Lung (tissue), 12 donors: ENCODE results near the gene WDR35. TPM values are rescaled to one million over a fixed set of nuclear protein-coding genes. Genes with fewer than 3 reads are reported as not detected.

Experiments
- ATAC-seq: fragments of 200-7000 bp; cut with Tn5 transposase; one replicate; pipeline ENCODE4 v1.9.1; 2020; ENCODE audit warnings: moderate number of reproducible peaks; ENCODE audit not compliant: insufficient read depth, low FRiP score
- DNase-seq, 3 donors: peaks; one replicate each; pipeline ENCODE4 v3.0.0-alpha.2; 2013 to 2017
- H3K27ac ChIP-seq, 2 donors: one replicate each; pipeline ENCODE4 v1.5.1; 2013; ENCODE audit warnings: mild to moderate bottlenecking in 2 of 2, moderate library complexity in 2 of 2, control low read depth in 1 of 2, inconsistent platforms in 1 of 2, low read depth in 1 of 2, low read length in 1 of 2
- H3K27me3 ChIP-seq, 3 donors: one replicate each; pipeline ENCODE4 v1.5.1; 2013; ENCODE audit warnings: low read length in 2 of 3; ENCODE audit not compliant: control insufficient read depth in 3 of 3, insufficient read depth in 3 of 3
- H3K36me3 ChIP-seq, 4 donors: one replicate each; pipeline ENCODE4 v1.5.1; 2013; ENCODE audit warnings: low read length in 4 of 4, mild to moderate bottlenecking in 1 of 4, moderate library complexity in 1 of 4; ENCODE audit not compliant: control insufficient read depth in 4 of 4, insufficient read depth in 4 of 4
- H3K4me1 ChIP-seq, 5 donors: one replicate each; pipeline ENCODE4 v1.5.1; 2013; ENCODE audit warnings: low read length in 5 of 5, mild to moderate bottlenecking in 2 of 5, moderate library complexity in 1 of 5; ENCODE audit not compliant: control insufficient read depth in 5 of 5, insufficient read depth in 5 of 5
- H3K4me3 ChIP-seq: one replicate; pipeline ENCODE4 v1.5.1; 2013; ENCODE audit warnings: mild to moderate bottlenecking, control low read depth, moderate library complexity
- H3K9ac ChIP-seq, 2 donors: one replicate each; pipeline ENCODE4 v1.5.1; 2013; ENCODE audit warnings: low read length in 2 of 2, control low read depth in 1 of 2; ENCODE audit not compliant: insufficient read depth in 1 of 2
- H3K9me3 ChIP-seq, 4 donors: one replicate each; pipeline ENCODE4 v1.5.1; 2013; ENCODE audit warnings: low read length in 3 of 4, mild to moderate bottlenecking in 1 of 4, moderate library complexity in 1 of 4; ENCODE audit not compliant: control insufficient read depth in 4 of 4, insufficient read depth in 3 of 4
- WGBS, 2 donors: extraction: QIAGEN DNeasy Blood & Tissue Kit; methylation state at CpG; one replicate each; pipeline ENCODE4 v1.1.7; 2013; 5-methylcytosine and 5-hydroxymethylcytosine counted together
- polyA plus RNA-seq, 2 donors: library from polyadenylated mRNA; stranded (reverse); fragments of 200-250 nt; gene quantifications; one replicate each; pipeline ENCODE4 v1.2.1, GENCODE V29; 2013
- total RNA-seq, 2 donors: library from RNA; depleted of rRNA in 1 of 2; stranded (reverse); fragments of >200 nt in 1 of 2; gene quantifications; one replicate each; pipeline ENCODE4 v1.2.1, GENCODE V29; 2014 to 2021
- TF ChIP-seq, protein P1 (sequence below): IDR thresholded peaks from 2 replicates; pipeline ENCODE4 v1.5.1; 2012; ENCODE audit warnings: mild to moderate bottlenecking; ENCODE audit errors: control extremely low read depth, extremely low read depth
- donor health status: control.
- donor health status: control.
- donor health status: Bipolar disorder and iron deficiency.
- donor health status: healthy.
- donor health status: DM: yes; HTN: yes; CAD: no.

WDR35 gene
- total and polyA plus RNA-seq, 4 donors = 2.8 to 25.9 (median 9.0) TPM

DNA sequence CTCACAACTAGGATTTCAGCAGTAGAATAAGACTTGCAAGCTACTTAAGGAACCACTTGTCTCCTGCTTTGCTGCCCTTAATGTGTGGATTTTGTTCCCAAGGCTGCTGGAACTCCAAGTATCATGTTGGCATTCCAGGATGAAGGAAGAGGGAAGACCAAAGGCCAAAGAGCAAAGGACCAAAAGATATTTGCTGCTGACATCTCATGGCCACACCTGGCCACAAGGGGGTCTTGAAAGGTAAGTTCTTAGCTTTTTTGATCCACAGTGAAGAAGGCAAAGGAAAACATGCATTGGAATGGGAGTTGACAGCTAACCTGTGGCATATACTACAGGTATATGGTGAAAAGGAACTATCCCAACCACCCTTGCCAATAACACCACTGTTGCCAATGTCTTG, 26.4 kb upstream of the WDR35 start:
- Histone ChIP-seq H3K36me3 (no peaks in the 10 kb centered on the region), H3K27me3 (peaks cover 0 to 2% (median 0%) of the 10 kb centered on the region in 3 donors), H3K4me3 (no peak overlapping the region), H3K4me1 (peaks cover 0 to 15% (median 4%) of the 10 kb centered on the region in 5 donors), H3K9ac (no peak overlapping the region), H3K27ac (no peak overlapping the region), H3K9me3 (peaks cover 0 to 6% (median 2%) of the 10 kb centered on the region in 4 donors)
- TF ChIP-seq, protein P1, sequence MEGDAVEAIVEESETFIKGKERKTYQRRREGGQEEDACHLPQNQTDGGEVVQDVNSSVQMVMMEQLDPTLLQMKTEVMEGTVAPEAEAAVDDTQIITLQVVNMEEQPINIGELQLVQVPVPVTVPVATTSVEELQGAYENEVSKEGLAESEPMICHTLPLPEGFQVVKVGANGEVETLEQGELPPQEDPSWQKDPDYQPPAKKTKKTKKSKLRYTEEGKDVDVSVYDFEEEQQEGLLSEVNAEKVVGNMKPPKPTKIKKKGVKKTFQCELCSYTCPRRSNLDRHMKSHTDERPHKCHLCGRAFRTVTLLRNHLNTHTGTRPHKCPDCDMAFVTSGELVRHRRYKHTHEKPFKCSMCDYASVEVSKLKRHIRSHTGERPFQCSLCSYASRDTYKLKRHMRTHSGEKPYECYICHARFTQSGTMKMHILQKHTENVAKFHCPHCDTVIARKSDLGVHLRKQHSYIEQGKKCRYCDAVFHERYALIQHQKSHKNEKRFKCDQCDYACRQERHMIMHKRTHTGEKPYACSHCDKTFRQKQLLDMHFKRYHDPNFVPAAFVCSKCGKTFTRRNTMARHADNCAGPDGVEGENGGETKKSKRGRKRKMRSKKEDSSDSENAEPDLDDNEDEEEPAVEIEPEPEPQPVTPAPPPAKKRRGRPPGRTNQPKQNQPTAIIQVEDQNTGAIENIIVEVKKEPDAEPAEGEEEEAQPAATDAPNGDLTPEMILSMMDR = no peak
- DNase-seq (no peak), ATAC-seq (no peak)

DNA sequence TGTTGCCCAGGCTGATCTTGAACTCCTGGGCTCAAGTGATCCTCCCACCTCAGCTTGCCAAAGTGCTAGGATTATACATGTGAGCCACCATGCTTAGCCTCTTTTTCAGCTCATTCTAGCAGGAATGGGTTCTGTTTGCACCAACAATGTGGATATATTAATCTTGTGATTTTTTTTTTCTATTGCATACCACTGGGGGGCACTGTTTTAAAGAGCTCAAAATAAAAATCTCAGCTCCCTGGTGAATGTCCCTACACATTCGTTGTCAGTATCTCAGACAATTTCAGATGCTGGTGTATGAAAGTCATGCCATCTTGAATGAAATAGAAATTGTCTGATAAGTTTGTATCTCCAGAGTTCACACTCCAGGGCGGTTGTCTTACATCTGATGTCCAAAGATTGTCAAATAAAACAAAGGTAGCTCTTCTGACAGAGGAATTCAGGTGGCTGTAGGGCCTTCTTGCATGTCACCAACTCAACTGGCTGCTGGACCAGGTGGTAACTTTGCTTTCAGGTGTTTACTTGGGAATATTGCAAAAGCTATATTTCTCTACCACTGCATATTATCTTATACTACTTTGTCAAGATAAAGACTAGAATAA, 25.7 kb upstream of the WDR35 start:
- TF ChIP-seq, protein P1 = peak; percentile 42
- DNase-seq = peak in 2 of 3 donors; percentile 72 to 76
- H3K9me3 ChIP-seq = peaks cover 0 to 2% (median 0%) of the 10 kb centered on the region in 4 donors

DNA sequence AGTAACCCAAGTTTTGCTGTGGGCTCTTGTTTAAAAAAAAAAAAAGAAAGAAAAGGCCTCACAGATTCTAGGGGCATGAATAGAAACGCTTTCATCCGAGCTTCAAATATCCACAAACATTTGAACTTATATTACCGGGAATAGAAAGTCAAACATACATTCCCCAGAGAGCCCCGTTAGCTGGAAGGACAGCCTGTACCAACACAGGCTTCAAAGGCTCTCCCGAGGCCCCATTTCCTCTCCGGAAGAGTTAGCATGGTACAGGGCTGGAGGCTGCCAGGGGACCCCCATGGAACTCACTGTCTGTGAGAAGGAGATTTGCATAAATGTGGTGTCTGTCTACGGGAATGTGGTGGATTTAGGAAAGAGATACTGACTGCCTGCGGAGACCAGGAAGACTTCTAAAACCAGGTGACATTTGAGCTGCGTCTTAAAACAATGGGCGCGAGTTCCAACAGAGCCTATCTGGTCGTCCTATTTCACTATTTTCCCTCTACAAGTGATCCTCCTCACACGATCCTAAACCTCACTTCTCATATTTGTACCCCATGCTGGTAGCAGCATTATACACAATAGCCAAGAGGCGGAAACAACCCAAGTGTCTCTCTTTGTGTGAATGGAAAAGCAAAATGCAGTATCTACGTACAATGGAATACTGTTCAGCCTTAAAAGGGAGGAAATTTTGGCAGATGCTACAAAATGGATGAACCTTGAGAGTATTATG, 23.4 kb upstream of the WDR35 start:
- H3K27me3 ChIP-seq = peaks cover 0 to 2% (median 0%) of the 10 kb centered on the region in 3 donors
- no peak overlapping the region for H3K4me3 ChIP-seq
- peaks cover 0 to 15% (median 4%) of the 10 kb centered on the region in 5 donors for H3K4me1 ChIP-seq
- ATAC-seq = no peak
- H3K9ac ChIP-seq = no peak overlapping the region
- peaks cover 0 to 2% (median 0%) of the 10 kb centered on the region in 4 donors for H3K9me3 ChIP-seq
- peak in 2 of 3 donors; percentile 41 to 42 for DNase-seq
- no peaks in the 10 kb centered on the region for H3K36me3 ChIP-seq
- TF ChIP-seq, protein P1 = no peak
- peak overlapping the region in 1 of 2 donors; percentile 55 for H3K27ac ChIP-seq
- 47 to 55% methylated on average over 15 of the region's 15 CpGs for WGBS, 2 donors

More for the DNA sequence above, 25.7 kb upstream of the WDR35 start:
- Histone ChIP-seq H3K27me3 (peaks cover 0 to 2% (median 0%) of the 10 kb centered on the region in 3 donors), H3K36me3 (no peaks in the 10 kb centered on the region), H3K9ac (no peak overlapping the region), H3K4me1 (peaks cover 0 to 15% (median 4%) of the 10 kb centered on the region in 5 donors), H3K4me3 (no peak overlapping the region), H3K27ac (no peak overlapping the region)
- WGBS, 2 donors = 7 to 15% methylated on average over 2 of the region's 2 CpGs
- peak; percentile 49 for ATAC-seq
